HepG2 (cell line): ENCODE results near the gene PRM2. TPM values are rescaled to one million over a fixed set of nuclear protein-coding genes. Genes with fewer than 3 reads are reported as not detected.

Source experiments
- ATAC-seq: fragments of 200-7000 bp; cut with Tn5 transposase; 3 replicates; pipeline ENCODE4 v1.9.1; 2020; ENCODE audit warnings: mild to moderate bottlenecking, moderate library complexity
- BruUV-seq: library from RNA; stranded (reverse); fragments of 400-500 nt; replicated peaks from 2 replicates; lab custom pipeline; 2021; lab: Mats Ljungman, UMichigan
- CTCF ChIA-PET: fragments of 300-600 bp; formaldehyde crosslinking; extraction: SDS; loops from one replicate; lab custom pipeline; 2021; ENCODE audit warnings: low total read pairs, inconsistent platforms, low intra/inter-chr PET ratio; lab: Yijun Ruan, JAX
- POLR2A ChIA-PET: fragments of 350-600 bp; sonication (Branson Sonifier 250); formaldehyde crosslinking; loops from one replicate; lab custom pipeline; 2020; ENCODE audit warnings: antibody characterized with exemption, inconsistent platforms; lab: Yijun Ruan, JAX
- DNase-seq: peaks from one replicate; pipeline ENCODE4 v3.0.0-alpha.2; 2015; ENCODE audit warnings: low spot score
- FAIRE-seq: peaks from 3 replicates; lab custom pipeline; 2011; peaks lifted over from hg19 to GRCh38; lab: Jason Lieb, UNC
- H2AFZ ChIP-seq: one replicate; pipeline ENCODE4 v1.6.1; 2011; ENCODE audit warnings: low read length, inconsistent platforms
- H3K27ac ChIP-seq: fragments of 300-600 bp; 3 replicates; pipeline ENCODE4 v1.8.0; 2011; ENCODE audit warnings: mixed run types, mild to moderate bottlenecking, mixed read lengths, low read length, inconsistent platforms; ENCODE audit not compliant: insufficient read depth; ENCODE audit errors: extremely low read length
- H3K27me3 ChIP-seq, 2 experiments: fragments of 200-600 bp in 1 of 2; 2 replicates in 1 of 2; 3 replicates in 1 of 2; pipeline versions ENCODE4 v1.6.0 to v1.8.0; 2011; ENCODE audit warnings: low read length in 2 of 2, mild to moderate bottlenecking in 2 of 2, moderate library complexity in 2 of 2, inconsistent platforms in 1 of 2; ENCODE audit not compliant: insufficient read depth in 2 of 2, control insufficient read depth in 1 of 2
- H3K36me3 ChIP-seq, 2 experiments: fragments of 200-600 bp in 1 of 2; replicated peaks in 1 of 2; 2 replicates in 1 of 2; 3 replicates in 1 of 2; pipeline versions ENCODE4 v1.5.1 to v1.8.0; 2011; ENCODE audit warnings: low read length in 2 of 2, inconsistent platforms in 1 of 2; ENCODE audit not compliant: insufficient read depth in 2 of 2, control insufficient read depth in 1 of 2
- H3K4me1 ChIP-seq: 2 replicates; pipeline ENCODE4 v1.5.1; 2012; ENCODE audit warnings: low read length, inconsistent platforms; ENCODE audit not compliant: insufficient read depth
- H3K4me2 ChIP-seq: 2 replicates; pipeline ENCODE4 v1.6.0; 2011; ENCODE audit warnings: low read depth, low read length, inconsistent platforms
- H3K4me3 ChIP-seq, 3 experiments: fragments of 200-600 bp in 1 of 3; sonication (generic), shearing (Covaris generic) in 1 of 3; replicated peaks in 1 of 3; 2 replicates each; pipeline ENCODE4 v1.5.1; 2011 to 2016; ENCODE audit warnings: low read length in 3 of 3, inconsistent platforms in 2 of 3, low read depth in 2 of 3, mild to moderate bottlenecking in 2 of 3, control low read depth in 1 of 3, mixed read lengths in 1 of 3; ENCODE audit not compliant: insufficient read depth in 1 of 3
- H3K79me2 ChIP-seq: one replicate; pipeline ENCODE4 v1.6.1; 2011; ENCODE audit warnings: low read length, inconsistent platforms; ENCODE audit not compliant: insufficient read depth
- H3K9ac ChIP-seq: 2 replicates; pipeline ENCODE4 v1.6.0; 2011; ENCODE audit warnings: mild to moderate bottlenecking, low read depth, low read length, inconsistent platforms; ENCODE audit not compliant: insufficient read depth
- H3K9me3 ChIP-seq: 2 replicates; pipeline ENCODE4 v1.5.1; 2012; ENCODE audit warnings: mild to moderate bottlenecking, low read length
- H4K20me1 ChIP-seq: 2 replicates; pipeline ENCODE4 v1.6.0; 2011; ENCODE audit warnings: inconsistent platforms, mild to moderate bottlenecking, low read length, moderate library complexity; ENCODE audit not compliant: insufficient read depth
- JUNB ChIP-seq: sonication (generic); formaldehyde crosslinking; IDR thresholded peaks from 2 replicates; pipeline ENCODE4 v1.8.0; 2022; ENCODE audit warnings: missing genetic modification reagents, mild to moderate bottlenecking, borderline replicate concordance
- NCOA5 ChIP-seq: sonication (generic); formaldehyde crosslinking; IDR thresholded peaks from 2 replicates; pipeline ENCODE4 v1.4.0; 2020; ENCODE audit warnings: missing genetic modification reagents
- RARG ChIP-seq: sonication (generic); formaldehyde crosslinking; IDR thresholded peaks from 2 replicates; pipeline ENCODE4 v1.4.0; 2020; ENCODE audit warnings: low read depth, mild to moderate bottlenecking, missing genetic modification reagents
- RELA ChIP-seq: sonication (generic); formaldehyde crosslinking; IDR thresholded peaks from 2 replicates; pipeline ENCODE4 v1.4.0; 2020; ENCODE audit warnings: missing genetic modification reagents
- RFXANK ChIP-seq: IDR thresholded peaks from 2 replicates; pipeline ENCODE4 v1.6.1; 2016
- XRCC5 ChIP-seq: fragments of 200-400 bp; formaldehyde crosslinking; optimal IDR thresholded peaks from 2 replicates; pipeline ENCODE3; 2017; ENCODE audit warnings: mild to moderate bottlenecking, low read length
- ZC3H13 ChIP-seq: sonication (generic); formaldehyde crosslinking; IDR thresholded peaks from 2 replicates; pipeline ENCODE4 v1.8.1; 2023; ENCODE audit warnings: mild to moderate bottlenecking, missing genetic modification reagents, moderate library complexity
- ZNF274 ChIP-seq: sonication (generic); formaldehyde crosslinking; IDR thresholded peaks from 2 replicates; pipeline ENCODE4 v1.5.1; 2020; ENCODE audit warnings: mild to moderate bottlenecking, missing genetic modification reagents
- ZNF530 ChIP-seq: sonication (generic); formaldehyde crosslinking; IDR thresholded peaks from 2 replicates; pipeline ENCODE4 v1.5.0; 2020; ENCODE audit warnings: low read depth, mild to moderate bottlenecking, missing genetic modification reagents
- ZNF768 ChIP-seq: sonication (generic); formaldehyde crosslinking; IDR thresholded peaks from 2 replicates; pipeline ENCODE4 v1.4.0; 2020; ENCODE audit warnings: missing genetic modification reagents
- WGBS: methylation state at CpG from one replicate; pipeline ENCODE4 v1.1.6; 2017; ENCODE audit warnings: low lambda C conversion rate; 5-methylcytosine and 5-hydroxymethylcytosine counted together
- in situ Hi-C: cut with HindIII; loops from 2 replicates; pipeline ENCODE4 v1.10.0; 2017; ENCODE audit warnings: low pct_unique_long_range_greater_than_20kb; ENCODE audit not compliant: extremely low pct_ligation_motif_present
- intact Hi-C: fragments of 100-400 bp; cut with micrococcal nuclease; formaldehyde crosslinking; loops from one replicate; pipeline ENCODE4 v1.10.0; 2022; ENCODE audit not compliant: unreplicated experiment
- polyA plus RNA-seq, 8 experiments: library from polyadenylated mRNA; depleted of rRNA in 3 of 8; stranded (reverse) in 7 of 8; unstranded in 1 of 8; fragments of >200 nt; fragmentation: Illumina TruSeq in 4 of 8; extraction: Trizol in 4 of 8; gene quantifications; 2 replicates each; pipeline versions ENCODE4 v1.2.1 to v1.2.3, GENCODE V29; 2011 to 2016; ENCODE audit warnings: low read depth in 4 of 8, missing spikeins in 1 of 8, mixed read lengths in 1 of 8; ENCODE audit not compliant: insufficient read depth in 1 of 8
- total RNA-seq, 5 experiments: library from RNA; depleted of rRNA; stranded (reverse); fragments of >200 nt; fragmentation: Illumina TruSeq; extraction: Trizol; gene quantifications; 2 replicates each; pipeline ENCODE4 v1.2.3, GENCODE V29; 2016; ENCODE audit warnings: low read depth in 1 of 5
- TF ChIP-seq, protein P1 (sequence below): sonication (generic); formaldehyde crosslinking; IDR thresholded peaks from 2 replicates; pipeline ENCODE4 v1.4.0; 2020; ENCODE audit warnings: missing genetic modification reagents
- TF ChIP-seq, protein P2 (sequence below): sonication (generic); formaldehyde crosslinking; IDR thresholded peaks from 2 replicates; pipeline ENCODE4 v1.5.0; 2020; ENCODE audit warnings: mild to moderate bottlenecking, missing genetic modification reagents, borderline replicate concordance
- TF ChIP-seq, protein P3 (sequence below): fragments of 450-650 bp; IDR thresholded peaks from 2 replicates; pipeline ENCODE4 v1.6.1; 2016
- TF ChIP-seq, protein P4 (sequence below): sonication (generic); formaldehyde crosslinking; IDR thresholded peaks from 2 replicates; pipeline ENCODE4 v1.4.0; 2020; ENCODE audit warnings: missing genetic modification reagents, mild to moderate bottlenecking, borderline replicate concordance

The PRM2 gene
- total and polyA plus RNA-seq, 2 of the 13 experiments (the other 11 are each of a cell fraction or from before 2014, with no cell fraction given), result 0.54 TPM; not detected in 1

DNA sequence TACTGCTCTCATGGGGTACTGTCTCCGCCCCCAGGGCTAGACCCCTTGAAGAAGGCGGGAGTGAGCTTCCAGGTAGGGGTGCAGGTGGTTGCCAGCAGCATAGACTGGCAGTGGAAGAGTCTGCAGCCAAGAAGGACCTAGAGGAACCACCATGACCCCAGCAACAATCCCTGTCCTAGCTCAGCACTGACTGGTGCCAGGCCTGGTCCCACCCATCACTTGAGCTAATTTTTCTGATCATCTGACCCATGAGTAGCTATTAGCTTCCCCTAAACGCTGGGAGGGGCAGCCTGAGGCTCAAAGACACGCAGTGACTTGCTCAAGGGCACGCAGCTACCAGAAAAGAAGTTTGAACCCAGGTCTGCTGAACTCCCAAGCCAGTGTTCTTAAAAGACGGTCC lies 3.8 kb downstream of the PRM2 start:
- Histone ChIP-seq H2AFZ (no peak overlapping the region), H3K79me2 (no peaks in the 10 kb centered on the region), H3K27me3 (no peaks in the 10 kb centered on the region), H3K4me1 (peaks cover 90% of the 10 kb centered on the region), H3K36me3 (no peaks in the 10 kb centered on the region), H3K9ac (no peak overlapping the region), H3K4me3 (no peak overlapping the region), H3K9me3 (no peaks in the 10 kb centered on the region), H4K20me1 (no peaks in the 10 kb centered on the region), H3K27ac (peak overlapping the region; percentile 81), H3K4me2 (no peak overlapping the region)
- BruUV-seq, result no TSS peak
- in situ Hi-C loops (no loop called here), intact Hi-C loops (no loop called here)
- no peak for ATAC-seq
- CTCF ChIA-PET, result no interaction called here
- DNase-seq, result no peak
- no peak for FAIRE-seq
- POLR2A ChIA-PET, result interaction anchor here (2.9 to 14.0 kb wide), 2 partner anchors 15 to 25 kb away, joined by 31 to 351 read pairs; partner anchors contain the start of gene SOCS1
- WGBS, result 86% methylated on average over 6 of the region's 6 CpGs
- TF ChIP-seq ZNF274 (0 out of 2 replicates have a peak, but pooled peaks have one; percentile 11), JUNB (no peak), ZNF530 (CRISPR knock-in tag) (peak; percentile 48; the same call in 1 of the 2 replicates), RARG (CRISPR knock-in tag) (no peak), ZC3H13 (0 out of 2 replicates have a peak, but pooled peaks have one; percentile 45), XRCC5 (peak; percentile 5), RFXANK (CRISPR knock-in tag) (no peak), NCOA5 (no peak), RELA (CRISPR knock-in tag) (no peak), ZNF768 (CRISPR knock-in tag) (no peak)
- TF ChIP-seq, protein P1, sequence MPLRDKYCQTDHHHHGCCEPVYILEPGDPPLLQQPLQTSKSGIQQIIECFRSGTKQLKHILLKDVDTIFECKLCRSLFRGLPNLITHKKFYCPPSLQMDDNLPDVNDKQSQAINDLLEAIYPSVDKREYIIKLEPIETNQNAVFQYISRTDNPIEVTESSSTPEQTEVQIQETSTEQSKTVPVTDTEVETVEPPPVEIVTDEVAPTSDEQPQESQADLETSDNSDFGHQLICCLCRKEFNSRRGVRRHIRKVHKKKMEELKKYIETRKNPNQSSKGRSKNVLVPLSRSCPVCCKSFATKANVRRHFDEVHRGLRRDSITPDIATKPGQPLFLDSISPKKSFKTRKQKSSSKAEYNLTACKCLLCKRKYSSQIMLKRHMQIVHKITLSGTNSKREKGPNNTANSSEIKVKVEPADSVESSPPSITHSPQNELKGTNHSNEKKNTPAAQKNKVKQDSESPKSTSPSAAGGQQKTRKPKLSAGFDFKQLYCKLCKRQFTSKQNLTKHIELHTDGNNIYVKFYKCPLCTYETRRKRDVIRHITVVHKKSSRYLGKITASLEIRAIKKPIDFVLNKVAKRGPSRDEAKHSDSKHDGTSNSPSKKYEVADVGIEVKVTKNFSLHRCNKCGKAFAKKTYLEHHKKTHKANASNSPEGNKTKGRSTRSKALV (CRISPR knock-in tag), result no peak
- TF ChIP-seq, protein P2, sequence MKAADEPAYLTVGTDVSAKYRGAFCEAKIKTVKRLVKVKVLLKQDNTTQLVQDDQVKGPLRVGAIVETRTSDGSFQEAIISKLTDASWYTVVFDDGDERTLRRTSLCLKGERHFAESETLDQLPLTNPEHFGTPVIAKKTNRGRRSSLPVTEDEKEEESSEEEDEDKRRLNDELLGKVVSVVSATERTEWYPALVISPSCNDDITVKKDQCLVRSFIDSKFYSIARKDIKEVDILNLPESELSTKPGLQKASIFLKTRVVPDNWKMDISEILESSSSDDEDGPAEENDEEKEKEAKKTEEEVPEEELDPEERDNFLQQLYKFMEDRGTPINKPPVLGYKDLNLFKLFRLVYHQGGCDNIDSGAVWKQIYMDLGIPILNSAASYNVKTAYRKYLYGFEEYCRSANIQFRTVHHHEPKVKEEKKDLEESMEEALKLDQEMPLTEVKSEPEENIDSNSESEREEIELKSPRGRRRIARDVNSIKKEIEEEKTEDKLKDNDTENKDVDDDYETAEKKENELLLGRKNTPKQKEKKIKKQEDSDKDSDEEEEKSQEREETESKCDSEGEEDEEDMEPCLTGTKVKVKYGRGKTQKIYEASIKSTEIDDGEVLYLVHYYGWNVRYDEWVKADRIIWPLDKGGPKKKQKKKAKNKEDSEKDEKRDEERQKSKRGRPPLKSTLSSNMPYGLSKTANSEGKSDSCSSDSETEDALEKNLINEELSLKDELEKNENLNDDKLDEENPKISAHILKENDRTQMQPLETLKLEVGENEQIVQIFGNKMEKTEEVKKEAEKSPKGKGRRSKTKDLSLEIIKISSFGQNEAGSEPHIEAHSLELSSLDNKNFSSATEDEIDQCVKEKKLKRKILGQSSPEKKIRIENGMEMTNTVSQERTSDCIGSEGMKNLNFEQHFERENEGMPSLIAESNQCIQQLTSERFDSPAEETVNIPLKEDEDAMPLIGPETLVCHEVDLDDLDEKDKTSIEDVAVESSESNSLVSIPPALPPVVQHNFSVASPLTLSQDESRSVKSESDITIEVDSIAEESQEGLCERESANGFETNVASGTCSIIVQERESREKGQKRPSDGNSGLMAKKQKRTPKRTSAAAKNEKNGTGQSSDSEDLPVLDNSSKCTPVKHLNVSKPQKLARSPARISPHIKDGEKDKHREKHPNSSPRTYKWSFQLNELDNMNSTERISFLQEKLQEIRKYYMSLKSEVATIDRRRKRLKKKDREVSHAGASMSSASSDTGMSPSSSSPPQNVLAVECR (CRISPR knock-in tag), result 0 out of 2 replicates have a peak, but pooled peaks have one; percentile 0
- TF ChIP-seq, protein P3, sequence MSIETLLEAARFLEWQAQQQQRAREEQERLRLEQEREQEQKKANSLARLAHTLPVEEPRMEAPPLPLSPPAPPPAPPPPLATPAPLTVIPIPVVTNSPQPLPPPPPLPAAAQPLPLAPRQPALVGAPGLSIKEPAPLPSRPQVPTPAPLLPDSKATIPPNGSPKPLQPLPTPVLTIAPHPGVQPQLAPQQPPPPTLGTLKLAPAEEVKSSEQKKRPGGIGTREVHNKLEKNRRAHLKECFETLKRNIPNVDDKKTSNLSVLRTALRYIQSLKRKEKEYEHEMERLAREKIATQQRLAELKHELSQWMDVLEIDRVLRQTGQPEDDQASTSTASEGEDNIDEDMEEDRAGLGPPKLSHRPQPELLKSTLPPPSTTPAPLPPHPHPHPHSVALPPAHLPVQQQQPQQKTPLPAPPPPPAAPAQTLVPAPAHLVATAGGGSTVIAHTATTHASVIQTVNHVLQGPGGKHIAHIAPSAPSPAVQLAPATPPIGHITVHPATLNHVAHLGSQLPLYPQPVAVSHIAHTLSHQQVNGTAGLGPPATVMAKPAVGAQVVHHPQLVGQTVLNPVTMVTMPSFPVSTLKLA, result no peak
- TF ChIP-seq, protein P4, sequence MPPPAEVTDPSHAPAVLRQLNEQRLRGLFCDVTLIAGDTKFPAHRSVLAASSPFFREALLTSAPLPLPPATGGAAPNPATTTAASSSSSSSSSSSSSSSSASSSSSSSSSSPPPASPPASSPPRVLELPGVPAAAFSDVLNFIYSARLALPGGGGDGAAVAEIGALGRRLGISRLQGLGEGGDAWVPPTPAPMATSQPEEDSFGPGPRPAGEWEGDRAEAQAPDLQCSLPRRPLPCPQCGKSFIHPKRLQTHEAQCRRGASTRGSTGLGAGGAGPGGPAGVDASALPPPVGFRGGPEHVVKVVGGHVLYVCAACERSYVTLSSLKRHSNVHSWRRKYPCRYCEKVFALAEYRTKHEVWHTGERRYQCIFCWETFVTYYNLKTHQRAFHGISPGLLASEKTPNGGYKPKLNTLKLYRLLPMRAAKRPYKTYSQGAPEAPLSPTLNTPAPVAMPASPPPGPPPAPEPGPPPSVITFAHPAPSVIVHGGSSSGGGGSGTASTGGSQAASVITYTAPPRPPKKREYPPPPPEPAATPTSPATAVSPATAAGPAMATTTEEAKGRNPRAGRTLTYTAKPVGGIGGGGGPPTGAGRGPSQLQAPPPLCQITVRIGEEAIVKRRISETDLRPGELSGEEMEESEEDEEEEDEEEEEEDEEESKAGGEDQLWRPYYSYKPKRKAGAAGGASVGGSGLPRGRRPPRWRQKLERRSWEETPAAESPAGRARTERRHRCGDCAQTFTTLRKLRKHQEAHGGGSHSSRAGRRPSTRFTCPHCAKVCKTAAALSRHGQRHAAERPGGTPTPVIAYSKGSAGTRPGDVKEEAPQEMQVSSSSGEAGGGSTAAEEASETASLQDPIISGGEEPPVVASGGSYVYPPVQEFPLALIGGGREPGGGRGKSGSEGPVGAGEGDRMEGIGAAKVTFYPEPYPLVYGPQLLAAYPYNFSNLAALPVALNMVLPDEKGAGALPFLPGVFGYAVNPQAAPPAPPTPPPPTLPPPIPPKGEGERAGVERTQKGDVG (CRISPR knock-in tag), result no peak
